Lower leg skin (tissue), 4 donors: ENCODE data around the gene PDGFC. TPM values are rescaled to one million over a fixed set of nuclear protein-coding genes. Genes with fewer than 3 reads are reported as not detected.

Source experiments
- DNase-seq, 2 donors: peaks; one replicate each; pipeline ENCODE4 v3.0.0-alpha.2; 2019; ENCODE audit warnings: low spot score in 2 of 2
- H3K4me3 ChIP-seq: fragments of 200-600 bp; sonication (generic); 2 replicates; pipeline ENCODE4 v1.5.1; 2017; ENCODE audit warnings: mild to moderate bottlenecking, low read depth; ENCODE audit not compliant: poor library complexity, severe bottlenecking
- CTCF ChIP-seq, 3 donors: fragments of 450-650 bp; IDR thresholded peaks; one replicate each; pipeline ENCODE4 v1.5.1; 2016; ENCODE audit warnings: antibody characterized with exemption in 3 of 3, mild to moderate bottlenecking in 3 of 3, moderate library complexity in 2 of 3
- POLR2A ChIP-seq, 2 donors: fragments of 450-650 bp; IDR thresholded peaks; one replicate each; pipeline ENCODE4 v1.6.1; 2016 to 2017; ENCODE audit warnings: antibody characterized with exemption in 2 of 2, mild to moderate bottlenecking in 1 of 2, moderate library complexity in 1 of 2
- WGBS, 2 donors: methylation state at CpG; one replicate each; pipeline ENCODE4 v1.1.5; 2018; 5-methylcytosine and 5-hydroxymethylcytosine counted together
- intact Hi-C: fragments of 100-400 bp; cut with DNase I; formaldehyde crosslinking; loops from one replicate; pipeline ENCODE4 v1.15.0; 2023; ENCODE audit warnings: low total_unique reads
- total RNA-seq, 4 donors: library from RNA; depleted of rRNA; stranded (reverse); fragments of >200 nt; gene quantifications; one replicate each; pipeline ENCODE4 v1.1.0, GENCODE V29; 2016

The PDGFC gene
- total RNA-seq, 4 donors from 2014 or later = 18.9 to 24.4 (median 21.0) TPM

- intact Hi-C loops = no loop called here
- H3K4me3 ChIP-seq = no peak overlapping the region
- 74 to 76% methylated on average over 6 of the region's 6 CpGs for WGBS, 2 donors
- no peak for TF ChIP-seq CTCF (IDR thresholded peaks at IDR 0.05)
- TF ChIP-seq POLR2A (IDR thresholded peaks at IDR 0.05) = no peak
- no peak for DNase-seq
These were observed 225.5 kb downstream of the PDGFC start for GRCh38 chr4:156746111-156746510.

- DNase-seq = no peak
- intact Hi-C loops = loop anchor here (1.0 kb wide), 1 partner anchor 37 kb away; no protein-coding TSS in a partner anchor
- WGBS, 2 donors = 92 to 96% methylated on average over 2 of the region's 2 CpGs
- no peak overlapping the region for H3K4me3 ChIP-seq
- TF ChIP-seq CTCF (IDR thresholded peaks at IDR 0.05) = no peak
- no peak for TF ChIP-seq POLR2A (IDR thresholded peaks at IDR 0.05)
These were observed 232.8 kb downstream of the PDGFC start for GRCh38 chr4:156738766-156739165.

- WGBS, 2 donors = 65 to 68% methylated on average over 7 of the region's 7 CpGs
- TF ChIP-seq CTCF (IDR thresholded peaks at IDR 0.05) (no peak), POLR2A (IDR thresholded peaks at IDR 0.05) (no peak)
- H3K4me3 ChIP-seq = no peak overlapping the region
- DNase-seq = no peak
- intact Hi-C loops = no loop called here
These were observed 236.4 kb downstream of the PDGFC start for GRCh38 chr4:156734965-156735895.

- WGBS, 2 donors = 90 to 91% methylated on average over 1 of the region's 1 CpG
- H3K4me3 ChIP-seq = no peak overlapping the region
- intact Hi-C loops = no loop called here
- no peak for DNase-seq
- TF ChIP-seq CTCF (IDR thresholded peaks at IDR 0.05) (no peak), POLR2A (IDR thresholded peaks at IDR 0.05) (no peak)
These were observed 238.0 kb downstream of the PDGFC start for GRCh38 chr4:156733582-156733981.

GRCh38 chr4:156732634-156733033 is 239.0 kb downstream of the PDGFC start:
- DNase-seq = no peak
- TF ChIP-seq POLR2A (IDR thresholded peaks at IDR 0.05) (no peak), CTCF (IDR thresholded peaks at IDR 0.05) (no peak)
- intact Hi-C loops = no loop called here
- no peak overlapping the region for H3K4me3 ChIP-seq
- 93 to 94% methylated on average over 6 of the region's 6 CpGs for WGBS, 2 donors
